ENCODE measurements around the gene CENPVL2. TPM values are rescaled to one million over a fixed set of nuclear protein-coding genes. Genes with fewer than 3 reads are reported as not detected.

CENPVL2 gene
- total RNA-seq, 2 donors from 2014 or later = not detected

Other genes with a start within 250 kb of the CENPVL2 start
- under 1 TPM; 0.44 to 0.57 TPM for gene NUDT11, start 186.2 kb downstream of the CENPVL2 start, total RNA-seq
- gene CENPVL3, start 63.9 kb downstream of the CENPVL2 start, total RNA-seq = not detected
- gene CENPVL1, start 27.7 kb upstream of the CENPVL2 start, total RNA-seq = not detected
- gene GSPT2, start 60.6 kb upstream of the CENPVL2 start, total RNA-seq = 1 to 10 TPM; 3.7 to 5.4 TPM
- 10 to 100 TPM; 25.6 to 26.3 TPM for gene MAGED1, start 210.8 kb upstream of the CENPVL2 start, total RNA-seq

All from T-helper 17 cell (primary cell).